ENCODE data around the gene TMEM183A.

GRCh38 chr1:202972046-202972445 lies 35.1 kb upstream of the TMEM183A start:
- TF ChIP-seq POLR2AphosphoS5 (IDR thresholded peaks at IDR 0.05; ENCODE audit: low read depth, low read length), result no peak
- TF ChIP-seq SIN3A (IDR thresholded peaks at IDR 0.05; ENCODE audit: borderline replicate concordance, insufficient read depth, low read length), result no peak

Data from PFSK-1 (cell line).